ENCODE measurements around the gene ZNF285. TPM values are rescaled to one million over a fixed set of nuclear protein-coding genes. Genes with fewer than 3 reads are reported as not detected.

ZNF285 gene
- 0.98 TPM for total RNA-seq

DNA sequence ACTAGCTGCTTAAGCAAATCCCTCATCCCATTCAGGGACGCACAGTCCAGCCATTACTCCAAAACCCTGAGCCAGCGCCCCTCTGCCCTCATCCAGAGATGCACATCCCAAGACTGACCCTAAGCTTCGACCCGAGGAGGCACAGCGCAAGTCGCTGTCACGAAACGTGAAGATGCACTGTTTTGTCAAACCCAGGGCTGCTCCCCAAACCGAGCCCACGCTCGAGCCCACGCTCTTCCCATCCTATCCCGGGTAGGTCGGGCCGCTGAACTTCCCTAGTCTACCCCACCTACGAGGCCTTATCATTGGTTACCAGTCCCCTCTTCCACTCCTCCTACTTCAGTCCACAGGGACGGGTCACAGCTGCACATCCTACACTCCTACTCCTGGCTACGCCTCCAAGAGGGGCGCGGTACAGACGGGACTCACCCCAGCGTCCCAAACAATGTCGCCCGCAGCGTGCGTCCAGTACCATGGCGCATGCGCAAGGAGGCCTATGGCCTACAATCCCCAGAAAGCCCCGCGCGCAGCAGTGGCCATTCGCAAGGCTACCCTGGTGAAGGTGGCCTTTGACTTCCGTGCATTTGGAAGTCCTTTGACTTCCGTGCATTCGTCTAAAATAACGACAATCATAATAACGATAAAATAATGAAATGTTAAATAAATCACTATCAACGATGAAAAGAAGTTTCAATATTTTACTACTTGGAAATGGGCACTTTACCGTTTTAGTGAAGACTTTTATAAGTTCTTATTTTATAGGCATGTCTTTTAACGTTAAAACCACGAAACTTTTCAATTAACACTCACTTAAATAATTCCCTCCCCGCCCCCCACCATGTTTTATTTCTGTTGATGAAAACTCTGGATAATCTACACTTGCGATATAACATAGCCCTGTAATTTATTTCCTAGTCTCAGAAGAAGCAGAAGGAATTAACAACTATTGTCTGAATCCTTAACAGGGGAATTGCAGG, at the start of gene ZNF285:
Gene ZNF285, minus strand, starts transcription at position 470 of the 977 bp plus-strand sequence. CDS start 4,395 bp downstream, outside the sequence.
- DNase-seq (ENCODE audit: extremely low spot score in 2 of 2), result no peak
- H3K27me3 ChIP-seq, result no peaks in the 10 kb centered on the region
- no peaks in the 10 kb centered on the region for H3K4me1 ChIP-seq
- H3K27ac ChIP-seq, result no peak within 1 kb of the TSS
- peak within 1 kb of the TSS; percentile 52 to 63 for H3K4me3 ChIP-seq
- TF ChIP-seq POLR2AphosphoS5 (IDR thresholded peaks at IDR 0.05; ENCODE audit: insufficient read depth in 1 of 2, low read depth in 1 of 2), result peak; percentile 51 to 91
- TF ChIP-seq, protein P1, sequence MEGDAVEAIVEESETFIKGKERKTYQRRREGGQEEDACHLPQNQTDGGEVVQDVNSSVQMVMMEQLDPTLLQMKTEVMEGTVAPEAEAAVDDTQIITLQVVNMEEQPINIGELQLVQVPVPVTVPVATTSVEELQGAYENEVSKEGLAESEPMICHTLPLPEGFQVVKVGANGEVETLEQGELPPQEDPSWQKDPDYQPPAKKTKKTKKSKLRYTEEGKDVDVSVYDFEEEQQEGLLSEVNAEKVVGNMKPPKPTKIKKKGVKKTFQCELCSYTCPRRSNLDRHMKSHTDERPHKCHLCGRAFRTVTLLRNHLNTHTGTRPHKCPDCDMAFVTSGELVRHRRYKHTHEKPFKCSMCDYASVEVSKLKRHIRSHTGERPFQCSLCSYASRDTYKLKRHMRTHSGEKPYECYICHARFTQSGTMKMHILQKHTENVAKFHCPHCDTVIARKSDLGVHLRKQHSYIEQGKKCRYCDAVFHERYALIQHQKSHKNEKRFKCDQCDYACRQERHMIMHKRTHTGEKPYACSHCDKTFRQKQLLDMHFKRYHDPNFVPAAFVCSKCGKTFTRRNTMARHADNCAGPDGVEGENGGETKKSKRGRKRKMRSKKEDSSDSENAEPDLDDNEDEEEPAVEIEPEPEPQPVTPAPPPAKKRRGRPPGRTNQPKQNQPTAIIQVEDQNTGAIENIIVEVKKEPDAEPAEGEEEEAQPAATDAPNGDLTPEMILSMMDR (IDR thresholded peaks at IDR 0.05), result no peak
- intact Hi-C loops (cut with DNase I), result no loop called here
- H3K9me3 ChIP-seq, result no peaks in the 10 kb centered on the region
- no peaks in the 10 kb centered on the region for H3K36me3 ChIP-seq

GRCh38 chr19:44447916-44448674, 46.7 kb upstream of the ZNF285 start, which contains the start of gene ZNF229:
Gene ZNF229, minus strand, starts transcription at chr19:44448472. Its CDS starts 5,625 bp downstream, at chr19:44442847.
- Histone ChIP-seq H3K4me1 (peaks cover 8% of the 10 kb centered on the region), H3K27ac (no peak within 1 kb of the TSS), H3K36me3 (no peaks in the 10 kb centered on the region), H3K9me3 (peaks cover 5% of the 10 kb centered on the region), H3K4me3 (peak within 1 kb of the TSS; percentile 38 to 53), H3K27me3 (no peaks in the 10 kb centered on the region)
- TF ChIP-seq POLR2AphosphoS5 (IDR thresholded peaks at IDR 0.05; ENCODE audit: insufficient read depth in 1 of 2, low read depth in 1 of 2), result peak in 1 of 2 donors; percentile 66
- TF ChIP-seq, protein P1 (IDR thresholded peaks at IDR 0.05), result no peak
- no peak for DNase-seq (ENCODE audit: extremely low spot score in 2 of 2)
- intact Hi-C loops (cut with DNase I), result no loop called here

- no peak for DNase-seq (ENCODE audit: extremely low spot score in 2 of 2)
- intact Hi-C loops (cut with DNase I), result no loop called here
- peaks cover 10% of the 10 kb centered on the region for H3K9me3 ChIP-seq
Observed at GRCh38 chr19:44438441-44438840, 37.0 kb upstream of the ZNF285 start.

DNA sequence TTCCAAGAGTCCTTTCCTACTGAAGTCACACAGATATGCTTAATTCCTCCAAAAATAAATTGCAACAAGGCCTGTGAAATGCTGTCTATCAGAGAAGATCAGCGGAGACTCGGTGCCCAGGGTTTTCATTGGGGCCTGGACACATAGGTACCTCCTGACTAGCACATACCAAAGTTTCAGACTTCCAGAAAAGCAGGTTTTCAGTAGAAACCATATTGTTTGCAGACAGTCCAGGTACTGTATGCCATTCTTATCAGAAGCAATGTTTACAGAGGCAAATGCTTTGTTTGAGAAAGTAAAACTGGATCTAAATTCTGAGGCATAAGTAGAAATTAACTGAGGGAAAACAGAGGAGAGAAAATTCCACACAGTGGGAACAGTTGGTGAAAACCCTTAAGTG, 34.0 kb upstream of the ZNF285 start:
- Histone ChIP-seq H3K9me3 (peaks cover 33% of the 10 kb centered on the region), H3K4me1 (no peaks in the 10 kb centered on the region), H3K27ac (no peak overlapping the region), H3K4me3 (no peak overlapping the region), H3K27me3 (no peaks in the 10 kb centered on the region), H3K36me3 (peaks cover 0 to 31% of the 10 kb centered on the region in 2 donors)
- no peak for DNase-seq (ENCODE audit: extremely low spot score in 2 of 2)
- intact Hi-C loops (cut with DNase I), result no loop called here
- TF ChIP-seq, protein P1 (IDR thresholded peaks at IDR 0.05), result no peak
- TF ChIP-seq POLR2A (IDR thresholded peaks at IDR 0.05) (no peak), POLR2AphosphoS5 (IDR thresholded peaks at IDR 0.05; ENCODE audit: insufficient read depth in 1 of 2, low read depth in 1 of 2) (no peak)

More at GRCh38 chr19:44438441-44438840, 37.0 kb upstream of the ZNF285 start:
- no peak overlapping the region for H3K4me3 ChIP-seq
- peaks cover 0 to 19% of the 10 kb centered on the region in 2 donors for H3K36me3 ChIP-seq
- TF ChIP-seq, protein P1 (IDR thresholded peaks at IDR 0.05), result no peak
- TF ChIP-seq POLR2AphosphoS5 (IDR thresholded peaks at IDR 0.05; ENCODE audit: insufficient read depth in 1 of 2, low read depth in 1 of 2) (no peak), POLR2A (IDR thresholded peaks at IDR 0.05) (no peak)
- H3K4me1 ChIP-seq, result no peaks in the 10 kb centered on the region
- H3K27me3 ChIP-seq, result no peaks in the 10 kb centered on the region
- H3K27ac ChIP-seq, result no peak overlapping the region

Data from vagina (tissue), 2 donors.